AG09309 (cell line): ENCODE data around the gene FADS2.

ENCODE experiments used
- DNase-seq: peaks from one replicate; pipeline ENCODE4 v3.0.0-alpha.2; 2010; ENCODE audit warnings: low read depth
- H3K4me3 ChIP-seq: 2 replicates; pipeline ENCODE4 v1.5.1; 2011; ENCODE audit warnings: mild to moderate bottlenecking, low read depth, low read length, moderate library complexity; ENCODE audit not compliant: control insufficient read depth
- TF ChIP-seq, protein P1 (sequence below): IDR thresholded peaks from 2 replicates; pipeline ENCODE4 v1.5.1; 2011; ENCODE audit warnings: mild to moderate bottlenecking, low read depth, low read length, inconsistent platforms; ENCODE audit not compliant: insufficient read depth, control insufficient read depth; ENCODE audit errors: missing control alignments

The FADS2 gene

GRCh38 chr11:61906522-61906909 lies 78.4 kb downstream of the FADS2 start:
- H3K4me3 ChIP-seq: no peak overlapping the region
- DNase-seq: no peak
- TF ChIP-seq, protein P1, sequence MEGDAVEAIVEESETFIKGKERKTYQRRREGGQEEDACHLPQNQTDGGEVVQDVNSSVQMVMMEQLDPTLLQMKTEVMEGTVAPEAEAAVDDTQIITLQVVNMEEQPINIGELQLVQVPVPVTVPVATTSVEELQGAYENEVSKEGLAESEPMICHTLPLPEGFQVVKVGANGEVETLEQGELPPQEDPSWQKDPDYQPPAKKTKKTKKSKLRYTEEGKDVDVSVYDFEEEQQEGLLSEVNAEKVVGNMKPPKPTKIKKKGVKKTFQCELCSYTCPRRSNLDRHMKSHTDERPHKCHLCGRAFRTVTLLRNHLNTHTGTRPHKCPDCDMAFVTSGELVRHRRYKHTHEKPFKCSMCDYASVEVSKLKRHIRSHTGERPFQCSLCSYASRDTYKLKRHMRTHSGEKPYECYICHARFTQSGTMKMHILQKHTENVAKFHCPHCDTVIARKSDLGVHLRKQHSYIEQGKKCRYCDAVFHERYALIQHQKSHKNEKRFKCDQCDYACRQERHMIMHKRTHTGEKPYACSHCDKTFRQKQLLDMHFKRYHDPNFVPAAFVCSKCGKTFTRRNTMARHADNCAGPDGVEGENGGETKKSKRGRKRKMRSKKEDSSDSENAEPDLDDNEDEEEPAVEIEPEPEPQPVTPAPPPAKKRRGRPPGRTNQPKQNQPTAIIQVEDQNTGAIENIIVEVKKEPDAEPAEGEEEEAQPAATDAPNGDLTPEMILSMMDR: no peak

DNA sequence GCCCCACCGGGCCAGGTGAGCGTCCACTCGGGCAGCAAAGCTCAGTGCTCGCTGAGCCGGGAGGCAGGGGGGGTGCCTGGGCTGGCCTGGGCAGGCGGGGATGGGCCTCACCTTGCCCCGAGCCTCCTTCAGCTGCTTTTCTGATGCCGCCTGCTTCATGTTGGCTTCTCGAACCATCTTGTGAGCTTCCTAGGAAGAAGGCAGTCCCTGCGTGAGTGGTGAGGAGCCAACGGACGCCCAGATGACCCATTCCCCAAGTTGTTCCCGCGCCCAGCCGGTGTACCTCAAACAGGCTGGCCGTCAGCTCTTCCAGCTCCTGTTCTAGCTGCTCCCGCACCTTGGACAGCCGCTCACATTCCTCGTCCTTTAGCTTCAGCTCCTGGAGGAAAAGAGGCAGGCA lies 79.2 kb downstream of the FADS2 start:
- no peak overlapping the region for H3K4me3 ChIP-seq
- DNase-seq: no peak
- TF ChIP-seq, protein P1: no peak

- TF ChIP-seq, protein P1: no peak
- H3K4me3 ChIP-seq: no peak overlapping the region
- DNase-seq: no peak
Observed at GRCh38 chr11:61907871-61908729, 80.0 kb downstream of the FADS2 start.

GRCh38 chr11:61908730-61909316 lies 80.7 kb downstream of the FADS2 start:
- TF ChIP-seq, protein P1: no peak
- no peak overlapping the region for H3K4me3 ChIP-seq
- no peak for DNase-seq

DNA sequence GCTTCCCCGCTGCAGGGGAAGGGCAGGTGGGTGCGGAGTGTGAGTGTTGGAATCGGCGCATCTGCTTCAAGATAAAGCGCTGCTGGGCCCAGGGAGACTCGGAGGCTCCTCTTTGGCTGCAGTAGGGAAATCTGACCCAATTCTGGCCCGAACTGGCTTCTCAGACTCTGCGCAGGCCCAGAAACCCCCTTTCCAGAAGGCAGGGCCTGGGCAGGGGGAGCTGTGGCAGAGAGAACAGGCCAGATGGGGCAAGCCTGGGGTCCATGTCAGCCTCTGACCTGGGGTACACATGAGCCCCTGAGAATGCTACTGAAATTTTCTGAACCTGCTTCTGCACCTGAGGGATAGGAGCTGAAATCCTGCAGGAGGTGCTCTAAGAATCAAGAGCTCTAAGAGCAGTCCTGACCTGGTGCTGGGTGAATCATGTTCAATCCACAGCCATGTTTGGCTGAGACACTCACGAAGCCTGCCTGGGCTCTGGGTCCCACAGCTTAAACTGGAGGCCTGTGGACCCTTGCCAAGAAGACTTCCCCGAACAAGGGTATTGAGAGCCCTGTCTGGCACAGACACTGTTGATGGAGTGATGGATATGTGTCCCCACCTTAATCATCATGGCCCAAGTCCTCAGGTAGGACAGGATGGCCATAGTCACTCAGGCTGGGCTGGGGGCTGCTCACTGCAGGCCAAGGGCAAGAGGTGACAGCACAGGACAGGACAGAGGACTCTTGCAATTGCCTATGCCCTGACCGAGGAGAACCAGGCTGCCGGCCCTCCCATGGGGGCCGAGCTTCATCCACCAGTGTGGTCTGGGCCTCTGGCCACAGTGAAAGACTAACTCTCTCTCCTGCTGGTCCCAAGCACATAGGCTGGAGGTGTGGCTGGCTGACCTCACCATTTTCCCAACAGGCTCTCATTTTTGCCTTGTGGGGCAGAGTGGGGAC lies 82.4 kb downstream of the FADS2 start:
- DNase-seq: no peak
- TF ChIP-seq, protein P1: no peak
- no peak overlapping the region for H3K4me3 ChIP-seq

- H3K4me3 ChIP-seq: no peak overlapping the region
- DNase-seq: no peak
- TF ChIP-seq, protein P1: no peak
Observed at GRCh38 chr11:61911128-61911700, 83.1 kb downstream of the FADS2 start.
